Measurements from ENCODE around the gene CX3CR1.
A peak's percentile ranks its signal among the peaks of the same experiment; 100 is the strongest.
"Not testable (repeated sequence)": the region's sequence is repeated elsewhere in the genome, so short reads cannot be mapped to it uniquely, and the experiment has no call there.

The CX3CR1 gene

DNA sequence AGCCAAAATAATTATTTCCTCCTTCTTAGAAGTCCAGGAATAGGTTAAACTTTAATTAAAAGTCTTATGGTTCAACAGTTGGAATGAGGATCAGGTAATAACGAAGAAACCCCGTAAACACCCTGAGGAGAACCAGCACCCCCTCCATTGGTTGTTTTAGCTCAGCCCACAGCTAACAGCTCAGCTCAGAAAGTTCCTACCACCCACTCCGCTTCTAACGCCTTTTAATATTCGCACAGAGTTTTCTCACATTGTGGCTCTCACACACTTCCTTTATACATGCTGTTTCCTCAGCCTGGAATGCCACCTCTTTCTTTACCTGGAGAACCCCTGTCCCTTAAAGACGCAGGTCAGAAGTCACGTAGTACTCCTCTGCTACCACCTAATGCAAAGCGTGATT, 17.0 kb downstream of the CX3CR1 start:
- no peak for DNase-seq

- DNase-seq, result no peak
These were observed 18.1 kb downstream of the CX3CR1 start for GRCh38 chr3:39261726-39262125.

DNA sequence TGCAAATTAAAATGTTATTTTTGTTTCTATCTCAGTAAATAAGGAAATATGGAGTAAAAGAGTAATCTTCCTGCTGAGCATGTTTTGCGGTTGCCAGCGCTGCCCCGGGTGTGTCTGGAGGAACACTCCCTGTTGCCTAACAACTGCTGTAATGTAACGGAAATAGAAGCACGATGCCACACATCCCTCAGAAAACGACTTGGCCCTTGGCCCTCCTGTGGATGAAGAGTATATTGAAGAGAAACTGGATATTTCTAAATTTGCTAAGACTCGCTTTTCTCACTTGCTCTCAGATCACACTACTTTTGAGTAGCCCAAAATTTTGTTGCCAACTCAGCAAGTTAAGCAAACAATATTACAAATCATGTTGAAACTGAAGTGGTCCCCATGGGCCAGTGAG, 18.9 kb downstream of the CX3CR1 start:
- DNase-seq, result peak; percentile 9

DNA sequence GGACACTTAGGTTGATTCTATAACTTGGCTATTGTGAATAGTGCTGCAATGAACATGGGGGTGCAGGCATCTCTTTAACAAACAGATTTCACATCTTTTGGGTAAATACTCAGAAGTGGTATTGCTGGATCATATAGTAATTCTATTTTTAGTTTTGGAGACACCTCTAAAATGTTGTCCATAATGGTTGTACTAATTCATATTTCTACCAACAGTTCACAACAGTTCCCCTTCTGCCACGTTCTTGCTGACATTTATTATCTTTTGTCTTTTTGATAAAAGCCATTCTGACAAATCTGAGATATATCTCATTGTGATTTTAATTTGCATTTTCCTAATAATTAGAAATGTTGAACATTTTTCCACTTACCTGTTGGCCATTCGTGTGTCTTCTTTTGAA, 19.5 kb downstream of the CX3CR1 start:
- no peak for DNase-seq

DNA sequence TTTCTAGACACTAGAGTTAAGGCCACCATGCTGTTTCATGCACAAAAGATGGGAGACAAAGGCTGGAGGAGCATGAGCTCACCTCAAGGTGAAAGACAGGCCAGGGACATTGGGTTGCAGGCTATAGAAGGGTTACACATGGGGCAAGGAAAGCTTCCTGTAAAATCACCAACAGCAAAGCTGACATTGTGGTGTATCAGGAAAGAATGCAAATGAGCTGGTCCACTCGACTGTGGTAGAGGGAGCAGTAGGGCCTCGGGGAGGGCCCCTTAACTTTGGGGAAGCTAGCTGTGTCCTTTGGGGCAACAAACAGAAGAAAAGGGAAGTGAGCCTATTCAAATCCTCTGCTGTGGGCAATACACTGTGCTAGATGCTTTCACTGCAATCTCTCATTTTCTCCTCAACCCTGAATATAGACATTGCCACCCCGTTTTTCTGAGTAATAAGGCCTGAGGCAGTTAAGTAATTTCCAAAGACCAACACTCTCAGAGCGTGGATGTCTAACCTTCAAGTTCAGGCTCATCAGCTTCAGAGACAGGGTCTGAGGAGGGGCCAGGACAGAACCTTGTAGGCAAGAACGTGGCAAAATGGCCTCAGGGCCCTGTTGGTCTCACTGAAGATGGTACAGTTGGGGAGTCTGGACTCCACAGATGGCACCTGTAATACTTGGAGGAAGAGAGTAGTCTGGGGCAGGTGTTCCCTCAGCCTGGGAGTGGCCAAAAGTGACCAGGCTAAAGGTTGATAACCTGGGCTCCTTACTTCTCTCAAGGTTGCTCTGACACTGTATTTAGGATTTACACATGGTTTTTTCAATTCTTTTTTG, 24.1 kb downstream of the CX3CR1 start:
- no peak for DNase-seq

DNA sequence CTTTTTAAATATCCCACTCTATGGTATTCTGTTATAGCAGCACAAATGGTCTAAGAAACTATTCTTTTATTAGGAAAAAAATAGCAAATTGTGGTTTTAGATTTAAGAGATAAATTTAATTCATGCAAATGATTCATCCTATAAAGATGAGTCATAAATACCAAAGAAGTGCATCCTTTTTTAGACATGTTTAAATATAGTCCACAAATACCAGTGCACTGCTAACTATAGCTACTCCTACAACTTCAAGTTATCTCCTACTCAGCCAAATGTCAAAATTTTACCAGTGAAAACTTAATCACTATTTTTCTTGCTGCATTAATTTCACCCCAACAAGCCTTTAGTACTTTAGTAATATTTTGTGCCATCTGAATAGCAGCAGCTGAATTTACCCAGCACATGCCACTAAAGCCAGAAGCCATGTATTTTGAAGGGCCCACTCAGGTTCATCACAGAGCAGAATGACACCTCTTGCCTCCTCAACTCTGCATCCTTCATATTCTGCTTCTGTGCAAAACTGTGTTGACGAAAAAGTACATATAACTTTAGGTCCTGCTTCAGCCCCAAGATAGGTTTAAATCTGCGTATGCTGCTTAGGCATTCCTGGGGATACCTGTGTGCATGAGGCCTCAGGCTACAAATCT, 24.9 kb downstream of the CX3CR1 start:
- DNase-seq, result no peak

- DNase-seq, result no peak
These were observed 28.3 kb downstream of the CX3CR1 start for GRCh38 chr3:39251576-39251975.

GRCh38 chr3:39250116-39250747, 29.6 kb downstream of the CX3CR1 start:
- no peak for DNase-seq

GRCh38 chr3:39249453-39250115, 30.3 kb downstream of the CX3CR1 start:
- DNase-seq, result no peak

DNA sequence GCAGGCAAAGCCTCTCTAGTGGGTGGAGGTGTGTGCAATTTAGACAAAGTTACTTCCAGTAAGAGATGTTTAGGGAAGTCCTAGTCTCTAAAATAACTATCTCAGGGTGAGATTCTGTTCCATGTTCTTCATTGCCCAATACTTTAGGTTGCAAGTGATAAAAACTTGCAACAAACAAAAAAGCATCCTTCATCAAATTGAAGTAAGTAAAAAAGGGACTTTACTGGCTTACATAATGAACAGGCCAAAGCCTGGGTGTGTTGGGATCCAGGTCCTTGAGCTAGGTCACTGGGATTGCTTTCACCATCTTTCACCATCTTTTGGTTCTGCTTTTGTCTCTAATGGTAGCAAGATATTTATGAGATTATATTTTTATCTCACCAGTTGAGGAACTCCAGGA, 38.3 kb downstream of the CX3CR1 start:
- no peak for DNase-seq

DNA sequence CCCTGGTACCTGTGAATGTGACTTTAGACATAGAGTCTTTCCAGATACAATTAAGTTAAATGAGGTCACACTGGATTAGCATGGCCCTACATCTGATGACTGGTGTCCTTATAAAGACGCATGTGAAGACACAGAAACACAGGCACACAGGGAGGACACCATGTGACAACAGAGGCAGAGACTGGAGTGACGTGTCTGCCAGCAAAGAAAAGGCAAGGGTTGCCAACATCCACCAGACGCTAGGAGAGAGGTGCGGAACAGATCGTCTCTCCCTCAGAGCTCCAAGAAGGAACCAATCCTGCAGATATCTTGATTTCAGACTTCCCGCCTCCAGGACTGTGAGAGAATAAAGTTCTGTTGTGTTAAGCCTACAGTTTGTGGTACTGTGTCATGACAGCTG, 42.8 kb downstream of the CX3CR1 start:
- DNase-seq, result no peak

DNA sequence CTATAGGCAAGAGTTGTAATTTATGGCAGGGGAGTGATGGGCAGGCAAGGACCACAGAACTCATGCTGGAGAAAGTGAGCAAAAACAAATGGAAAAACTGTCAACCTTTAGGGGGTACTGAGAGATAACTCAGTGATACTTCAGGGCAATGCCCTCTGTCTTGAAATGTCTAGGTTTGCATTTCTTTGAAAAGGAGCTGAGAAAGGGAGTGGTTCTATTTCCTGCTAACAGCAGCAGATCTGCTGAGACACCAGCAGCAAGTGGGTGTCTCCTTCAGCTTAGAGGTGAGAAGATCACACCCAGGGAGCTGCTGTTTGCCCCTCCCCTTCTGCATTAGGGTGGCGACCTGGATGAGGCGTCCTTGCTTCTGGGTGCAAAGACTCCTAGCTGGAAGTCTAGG, 45.2 kb downstream of the CX3CR1 start:
- no peak for DNase-seq

DNA sequence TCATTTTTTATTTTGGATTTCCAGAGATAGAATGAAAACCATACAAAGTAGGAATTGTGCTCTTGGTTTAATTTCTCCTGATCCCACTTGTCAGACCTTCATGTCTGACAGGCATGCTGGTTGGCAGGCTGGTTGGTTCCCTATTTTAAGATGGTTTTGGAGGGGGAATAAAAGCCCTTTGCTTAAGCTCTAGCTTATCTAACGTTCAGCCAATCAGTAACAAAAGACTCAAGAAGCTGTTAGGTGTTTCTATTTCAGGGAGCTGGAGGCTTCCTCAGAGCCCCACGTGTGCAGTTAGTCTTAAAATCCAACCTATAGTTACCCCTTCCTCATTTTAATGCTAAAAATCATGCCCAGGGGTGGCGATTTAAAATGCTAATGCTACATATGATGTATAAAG, 47.0 kb downstream of the CX3CR1 start:
- no peak for DNase-seq

DNA sequence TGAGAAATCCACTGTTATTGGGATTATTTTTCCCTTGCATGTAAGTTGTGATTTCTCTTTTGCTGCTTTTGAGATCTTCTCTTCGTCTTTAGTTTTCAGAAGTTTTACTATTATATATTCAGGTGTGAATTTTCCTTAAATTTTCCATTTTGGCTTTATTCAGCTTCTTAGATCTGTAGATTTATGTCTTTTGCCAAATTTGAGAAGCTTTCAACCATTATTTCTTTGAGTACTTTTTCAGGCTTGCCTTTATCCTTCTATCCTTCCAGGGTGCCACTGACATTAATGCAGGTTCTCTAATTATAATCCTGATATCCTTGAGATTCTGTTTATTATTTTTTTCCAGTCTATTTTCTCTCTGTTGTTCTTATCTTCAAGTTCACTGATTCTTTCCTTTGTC, 49.4 kb downstream of the CX3CR1 start:
- no peak for DNase-seq

DNA sequence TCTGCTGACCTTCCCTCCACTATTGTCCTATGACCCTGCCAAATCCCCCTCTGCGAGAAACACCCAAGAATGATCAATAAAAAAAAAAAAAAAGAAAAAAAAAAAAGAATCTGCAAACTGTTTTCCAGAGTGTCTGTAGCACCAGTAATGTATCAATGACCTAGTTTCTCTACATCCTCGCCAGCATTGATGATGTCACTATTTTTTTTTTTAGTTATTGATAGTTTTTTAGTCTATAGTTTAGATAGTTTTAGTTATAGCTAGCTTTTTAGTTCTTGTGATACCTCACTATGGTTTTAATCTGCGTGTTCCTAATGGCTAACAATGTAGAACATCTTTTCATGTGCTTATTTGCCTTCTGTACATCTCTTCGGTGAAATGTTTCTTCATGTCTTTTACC, 51.3 kb downstream of the CX3CR1 start:
- DNase-seq, result peak; percentile 29

DNA sequence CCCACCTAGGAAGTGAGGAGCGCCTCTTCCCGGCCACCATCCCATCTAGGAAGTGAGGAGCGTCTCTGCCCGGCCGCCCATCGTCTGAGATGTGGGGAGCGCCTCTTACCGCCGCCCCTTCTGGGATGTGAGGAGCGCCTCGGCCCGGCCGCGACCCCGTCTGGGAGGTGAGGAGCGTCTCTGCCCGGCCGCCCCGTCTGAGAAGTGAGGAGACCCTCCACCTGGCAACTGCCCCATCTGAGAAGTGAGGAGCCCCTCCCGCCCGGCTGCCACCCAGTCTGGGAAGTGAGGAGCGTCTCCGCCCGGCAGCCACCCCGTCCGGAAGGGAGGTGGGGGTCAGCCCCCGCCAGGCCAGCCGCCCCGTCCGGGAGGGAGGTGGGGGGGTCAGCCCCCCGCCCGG, 52.2 kb downstream of the CX3CR1 start:
- not testable (repeated sequence) for DNase-seq

DNA sequence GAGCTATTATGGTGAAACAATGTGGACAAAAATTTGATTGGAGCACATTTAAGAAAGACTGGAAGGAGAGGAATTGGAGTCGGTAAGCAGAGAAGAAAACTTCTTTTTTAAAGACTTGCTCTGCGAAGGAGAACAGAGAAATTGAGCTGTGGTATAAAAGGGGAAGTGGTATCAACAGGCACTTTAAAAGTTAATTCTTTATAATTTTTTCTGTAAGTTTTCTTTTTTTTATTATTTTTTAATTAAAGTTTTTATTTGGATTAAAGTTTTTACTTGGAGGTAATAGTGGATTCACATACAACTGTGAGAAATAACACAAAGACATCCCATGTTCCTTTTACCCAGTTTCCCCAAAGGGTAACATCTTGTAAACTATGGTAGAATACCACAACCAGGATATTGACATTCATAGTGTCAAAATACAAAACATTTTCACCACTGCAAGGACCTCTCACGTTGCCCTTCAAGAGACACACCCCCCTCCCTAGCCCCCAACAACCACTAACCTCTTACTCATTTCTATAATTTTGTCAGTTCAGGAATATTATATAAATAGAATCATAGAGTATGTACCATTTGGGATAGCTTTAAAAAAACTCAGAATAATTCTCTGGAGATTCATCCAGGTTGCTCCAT, 53.6 kb downstream of the CX3CR1 start:
- no peak for DNase-seq

DNA sequence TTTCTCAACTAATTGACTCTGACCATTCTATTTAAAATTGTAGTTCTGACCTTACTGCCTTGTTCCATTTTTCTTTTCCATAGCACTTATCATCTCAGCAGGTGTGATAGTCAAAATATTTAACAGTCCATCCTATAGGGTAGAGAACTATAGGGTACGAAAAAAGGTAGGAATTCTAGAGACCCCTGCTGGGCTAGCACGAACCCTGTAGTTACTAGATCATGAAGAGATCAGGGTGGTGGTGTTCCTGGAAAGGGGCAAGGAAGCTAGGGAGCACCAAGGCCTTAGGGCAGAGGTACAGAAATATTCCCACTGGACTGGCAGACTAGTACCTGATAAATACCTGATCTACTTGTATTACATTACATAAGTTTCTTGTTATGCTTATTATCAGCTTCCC, 55.5 kb downstream of the CX3CR1 start:
- no peak for DNase-seq

- no peak for DNase-seq
These were observed 56.9 kb downstream of the CX3CR1 start for GRCh38 chr3:39222939-39223338.

DNA sequence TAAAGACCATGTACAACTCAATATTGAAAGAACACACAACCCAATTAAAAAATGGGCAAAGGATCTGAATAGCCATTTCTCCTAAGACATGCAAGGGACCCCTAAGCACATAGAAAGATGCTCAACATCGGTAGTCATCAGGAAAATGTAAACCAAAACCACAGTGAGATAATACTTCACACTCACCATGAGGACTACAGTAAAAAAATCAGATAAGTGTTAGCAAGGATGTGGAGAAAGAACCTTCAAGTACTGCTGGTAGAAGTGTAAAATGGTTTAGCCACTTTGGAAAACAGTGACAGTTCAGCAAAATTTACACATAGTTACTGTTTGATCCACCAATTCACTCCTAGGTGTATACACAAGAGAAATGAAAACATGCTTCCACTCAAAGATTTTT, 57.4 kb downstream of the CX3CR1 start:
- DNase-seq, result no peak

- no peak for DNase-seq
These were observed 58.7 kb downstream of the CX3CR1 start for GRCh38 chr3:39221141-39221530.

DNA sequence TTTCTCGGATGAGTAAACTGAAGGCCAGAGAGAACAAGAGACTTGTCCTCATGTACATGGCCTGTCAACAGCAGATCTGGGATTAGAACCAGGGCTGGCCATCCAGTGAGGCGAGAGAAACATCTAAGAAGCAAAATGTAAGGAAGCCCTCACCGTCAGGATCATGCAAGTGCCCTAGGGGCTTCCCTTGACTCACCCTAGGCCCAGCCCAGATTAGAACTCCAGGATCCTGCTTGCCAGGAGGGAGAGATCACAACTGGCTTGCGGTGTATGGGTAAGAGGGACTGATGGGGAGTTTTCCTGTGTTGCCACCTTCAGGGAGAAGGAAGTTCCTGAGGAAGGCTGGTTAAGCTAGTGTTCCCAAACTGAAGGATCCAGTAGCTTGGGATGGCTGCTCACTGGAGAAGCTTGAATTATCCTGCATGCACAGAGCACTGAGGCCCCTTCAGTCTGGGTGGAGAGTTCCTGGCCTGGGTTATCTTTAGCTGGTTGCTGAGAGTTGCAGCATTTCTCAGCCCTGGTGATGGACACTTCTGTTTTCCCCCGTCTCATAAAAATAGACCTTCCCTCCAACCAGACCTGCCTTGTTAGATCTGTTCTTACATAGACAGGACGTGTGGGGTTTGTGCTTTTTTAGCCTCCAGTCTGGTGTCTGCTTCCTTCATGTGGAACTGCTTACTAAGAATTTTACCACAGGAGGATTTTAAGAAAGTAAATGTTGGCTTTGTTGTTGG, 59.3 kb downstream of the CX3CR1 start:
- DNase-seq, result no peak

DNA sequence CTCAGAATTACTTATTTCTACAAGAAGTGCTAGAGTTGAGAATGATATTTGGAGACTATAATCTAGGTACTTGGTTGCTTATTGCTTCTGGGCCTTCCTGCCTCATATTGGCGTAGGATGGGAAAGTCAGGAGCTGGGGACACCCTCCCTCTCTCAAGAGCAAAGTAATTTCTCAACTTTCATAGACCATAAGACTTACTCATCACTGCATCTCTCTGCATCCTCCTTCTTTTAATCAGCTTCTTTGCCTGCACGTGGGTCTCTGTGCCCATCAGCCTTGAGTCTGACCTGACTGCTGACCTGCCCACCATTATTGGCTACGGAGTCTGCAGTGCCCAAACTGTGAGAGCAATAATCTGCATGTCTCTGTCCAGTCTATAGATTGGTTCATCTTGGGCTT, 60.1 kb downstream of the CX3CR1 start:
- no peak for DNase-seq
